Ascending aorta (tissue), 2 donors: ENCODE data around the gene LIME1. TPM values are rescaled to one million over a fixed set of nuclear protein-coding genes. Genes with fewer than 3 reads are reported as not detected.
A peak's percentile ranks its signal among the peaks of the same experiment; 100 is the strongest.

ENCODE experiments used
- DNase-seq, 2 donors: peaks; one replicate each; pipeline ENCODE4 v3.0.0-alpha.2; 2019; ENCODE audit warnings: low spot score in 2 of 2
- H3K27ac ChIP-seq, 2 donors: fragments of 200-600 bp; sonication (generic); one replicate each; pipeline ENCODE4 v1.5.1; 2016 to 2017; ENCODE audit warnings: mild to moderate bottlenecking in 1 of 2
- H3K27me3 ChIP-seq: fragments of 200-600 bp; sonication (generic); one replicate; pipeline ENCODE4 v1.5.1; 2017
- H3K36me3 ChIP-seq, 2 donors: fragments of 200-600 bp; sonication (generic); one replicate each; pipeline ENCODE4 v1.5.1; 2016
- H3K4me1 ChIP-seq, 2 donors: fragments of 200-600 bp; sonication (generic); one replicate each; pipeline ENCODE4 v1.5.1; 2016 to 2017; ENCODE audit warnings: mild to moderate bottlenecking in 1 of 2
- H3K4me3 ChIP-seq, 2 donors: fragments of 200-600 bp; sonication (generic); one replicate each; pipeline ENCODE4 v1.5.1; 2016 to 2017; ENCODE audit warnings: mild to moderate bottlenecking in 1 of 2
- H3K9me3 ChIP-seq, 2 donors: fragments of 200-600 bp; sonication (generic); one replicate each; pipeline ENCODE4 v1.5.1; 2016
- intact Hi-C: fragments of 100-400 bp; cut with DNase I; formaldehyde crosslinking; loops from one replicate; pipeline ENCODE4 v1.15.1; 2023
- total RNA-seq: library from RNA; depleted of rRNA; stranded (reverse); fragments of >200 nt; gene quantifications from one replicate; pipeline ENCODE4 v1.1.0, GENCODE V29; 2016
- TF ChIP-seq, protein P1 (sequence below), 3 experiments: fragments of 200-600 bp in 2 of 3; fragments of 450-650 bp in 1 of 3; sonication (generic) in 2 of 3; IDR thresholded peaks; one replicate each; pipeline ENCODE4 v1.5.1; 2016 to 2019; ENCODE audit warnings: antibody characterized with exemption in 3 of 3, mild to moderate bottlenecking in 1 of 3, moderate library complexity in 1 of 3

LIME1 gene
- total RNA-seq, 1 donor from 2014 or later: 7.3 TPM

DNA sequence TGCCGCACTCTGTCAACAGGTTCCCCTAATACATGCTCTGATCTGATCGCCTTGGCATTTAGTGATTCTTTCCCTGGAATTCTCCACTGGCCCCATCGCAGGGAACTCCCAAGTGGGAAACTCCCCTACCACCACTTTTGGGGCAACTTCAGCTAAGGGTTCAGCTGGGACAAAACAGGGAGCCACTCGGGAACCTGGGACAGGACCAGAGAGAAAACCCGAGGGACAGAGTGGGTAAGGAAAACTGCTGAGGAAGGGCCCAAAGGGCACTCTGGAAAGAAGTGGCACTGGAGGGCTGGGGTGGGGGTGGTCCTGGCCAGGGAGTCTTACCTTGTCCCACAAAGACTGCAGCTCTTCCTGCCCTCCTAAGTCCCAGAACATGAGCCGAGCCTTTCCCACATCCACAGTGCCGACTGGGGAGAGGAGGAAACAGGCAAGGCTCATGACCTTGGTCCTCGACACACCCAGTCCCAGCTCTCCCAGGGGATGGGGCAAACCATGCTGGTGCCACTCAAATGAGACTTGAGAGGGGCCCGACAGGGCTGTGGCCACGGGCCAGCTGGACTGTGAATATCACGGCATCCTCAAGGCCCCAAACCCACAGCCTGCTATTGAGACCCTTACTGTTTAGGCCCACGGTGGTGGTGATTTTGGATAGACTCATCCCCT, 30.3 kb upstream of the LIME1 start:
- Histone ChIP-seq H3K27ac (peak overlapping the region; percentile 86 to 94), H3K4me1 (peaks cover 6 to 14% of the 10 kb centered on the region in 2 donors), H3K27me3 (no peaks in the 10 kb centered on the region), H3K36me3 (peaks cover 30 to 36% of the 10 kb centered on the region in 2 donors), H3K9me3 (no peaks in the 10 kb centered on the region), H3K4me3 (peak overlapping the region in 1 of 2 donors; percentile 80)
- TF ChIP-seq, protein P1, sequence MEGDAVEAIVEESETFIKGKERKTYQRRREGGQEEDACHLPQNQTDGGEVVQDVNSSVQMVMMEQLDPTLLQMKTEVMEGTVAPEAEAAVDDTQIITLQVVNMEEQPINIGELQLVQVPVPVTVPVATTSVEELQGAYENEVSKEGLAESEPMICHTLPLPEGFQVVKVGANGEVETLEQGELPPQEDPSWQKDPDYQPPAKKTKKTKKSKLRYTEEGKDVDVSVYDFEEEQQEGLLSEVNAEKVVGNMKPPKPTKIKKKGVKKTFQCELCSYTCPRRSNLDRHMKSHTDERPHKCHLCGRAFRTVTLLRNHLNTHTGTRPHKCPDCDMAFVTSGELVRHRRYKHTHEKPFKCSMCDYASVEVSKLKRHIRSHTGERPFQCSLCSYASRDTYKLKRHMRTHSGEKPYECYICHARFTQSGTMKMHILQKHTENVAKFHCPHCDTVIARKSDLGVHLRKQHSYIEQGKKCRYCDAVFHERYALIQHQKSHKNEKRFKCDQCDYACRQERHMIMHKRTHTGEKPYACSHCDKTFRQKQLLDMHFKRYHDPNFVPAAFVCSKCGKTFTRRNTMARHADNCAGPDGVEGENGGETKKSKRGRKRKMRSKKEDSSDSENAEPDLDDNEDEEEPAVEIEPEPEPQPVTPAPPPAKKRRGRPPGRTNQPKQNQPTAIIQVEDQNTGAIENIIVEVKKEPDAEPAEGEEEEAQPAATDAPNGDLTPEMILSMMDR (IDR thresholded peaks at IDR 0.05): no peak
- intact Hi-C loops: loop anchor here (2.0 kb wide), 1 partner anchor 23 kb away; no protein-coding TSS in a partner anchor
- DNase-seq: peak in 1 of 2 donors; percentile 58

GRCh38 chr20:63706852-63707557, 29.5 kb upstream of the LIME1 start:
- DNase-seq: peak in 1 of 2 donors; percentile 70
- intact Hi-C loops: loop anchor here (1.0 to 2.0 kb wide), 2 partner anchors 24 to 49 kb away; partner anchors contain the start of gene RTEL1
- TF ChIP-seq, protein P1 (IDR thresholded peaks at IDR 0.05): no peak

DNA sequence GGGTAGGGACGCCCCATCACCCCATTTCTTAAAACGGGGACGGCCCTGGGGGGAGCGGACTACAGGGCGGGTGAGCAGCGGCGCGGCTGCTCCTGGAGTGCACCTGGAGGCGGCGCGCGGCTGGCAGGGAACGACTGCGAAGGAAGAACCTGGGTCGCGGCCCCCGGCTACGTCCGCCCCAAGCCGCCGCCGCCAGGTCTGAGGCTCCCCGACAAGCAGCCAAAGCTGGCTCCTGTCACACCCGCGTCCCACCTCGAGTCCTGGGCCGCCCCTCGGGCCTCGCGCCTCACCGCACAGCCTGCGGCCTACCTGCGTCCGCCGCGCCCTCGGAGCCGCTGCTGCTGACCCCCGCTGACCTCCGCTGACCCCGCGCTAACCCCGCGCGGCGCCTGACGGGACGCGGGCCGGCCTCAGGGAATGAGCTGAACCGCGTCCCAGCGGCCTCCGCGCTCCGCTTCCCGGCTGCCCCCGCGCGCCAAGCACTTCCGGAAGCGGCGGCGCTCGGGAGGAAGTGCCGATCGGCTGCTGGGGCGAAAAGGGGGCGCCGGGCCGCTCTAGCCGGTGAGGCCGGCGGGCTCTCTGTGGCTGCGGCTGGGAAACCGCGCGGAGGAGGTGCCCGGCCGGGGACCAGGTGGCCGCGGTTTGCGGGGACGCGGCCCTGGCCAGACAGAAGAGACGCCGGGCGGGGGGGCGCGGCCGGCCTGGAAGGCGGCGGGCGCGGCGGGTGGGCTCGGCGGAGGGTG, 28.7 kb upstream of the LIME1 start, which contains the start of the genes ARFRP1 and ZGPAT:
ARFRP1 (minus strand) TSS at position 419 of the 743 bp plus-strand sequence. CDS start 885 bp downstream, outside the sequence.
ZGPAT (plus strand) TSS at position 482 of the 743 bp plus-strand sequence. CDS start 542 bp downstream, outside the sequence.
- TF ChIP-seq, protein P1 (IDR thresholded peaks at IDR 0.05): no peak
- H3K4me1 ChIP-seq: peaks cover 6 to 14% of the 10 kb centered on the region in 2 donors
- peak within 1 kb of the TSS; percentile 86 to 94 for H3K27ac ChIP-seq
- H3K4me3 ChIP-seq: peak within 1 kb of the TSS; percentile 80 to 88
- peaks cover 33 to 45% of the 10 kb centered on the region in 2 donors for H3K36me3 ChIP-seq
- intact Hi-C loops: loop anchor here (1.0 to 2.0 kb wide), 3 partner anchors 25 to 49 kb away; partner anchors contain the start of genes RTEL1 and SLC2A4RG
- no peaks in the 10 kb centered on the region for H3K27me3 ChIP-seq
- peak in 1 of 2 donors; percentile 94 for DNase-seq
- no peaks in the 10 kb centered on the region for H3K9me3 ChIP-seq

More at GRCh38 chr20:63706852-63707557, 29.5 kb upstream of the LIME1 start:
- peaks cover 32 to 38% of the 10 kb centered on the region in 2 donors for H3K36me3 ChIP-seq
- H3K9me3 ChIP-seq: no peaks in the 10 kb centered on the region
- peak overlapping the region; percentile 86 to 94 for H3K27ac ChIP-seq
- peaks cover 6 to 14% of the 10 kb centered on the region in 2 donors for H3K4me1 ChIP-seq
- H3K27me3 ChIP-seq: no peaks in the 10 kb centered on the region
- peak overlapping the region; percentile 80 to 88 for H3K4me3 ChIP-seq

GRCh38 chr20:63708301-63709148, 27.9 kb upstream of the LIME1 start:
- TF ChIP-seq, protein P1 (IDR thresholded peaks at IDR 0.05): no peak
- Histone ChIP-seq H3K27me3 (no peaks in the 10 kb centered on the region), H3K9me3 (no peaks in the 10 kb centered on the region), H3K36me3 (peaks cover 32 to 51% of the 10 kb centered on the region in 2 donors), H3K4me1 (peaks cover 6 to 14% of the 10 kb centered on the region in 2 donors), H3K4me3 (peak overlapping the region; percentile 80 to 88), H3K27ac (peak overlapping the region; percentile 86 to 94)
- intact Hi-C loops: loop anchor here (2.0 kb wide), 1 partner anchor 30 kb away; the partner anchor contains the start of gene SLC2A4RG
- no peak for DNase-seq
